GM12891 (cell line): ENCODE data around the gene TMCC2. TPM values are rescaled to one million over a fixed set of nuclear protein-coding genes. Genes with fewer than 3 reads are reported as not detected.
"Not testable (repeated sequence)": the region's sequence is repeated elsewhere in the genome, so short reads cannot be mapped to it uniquely, and the experiment has no call there.

ENCODE experiments used
- DNase-seq: peaks from one replicate; pipeline ENCODE4 v3.0.0; 2011; ENCODE audit warnings: low spot score; ENCODE audit not compliant: insufficient read length
- FAIRE-seq: peaks from 2 replicates; lab custom pipeline; 2011; peaks lifted over from hg19 to GRCh38; lab: Jason Lieb, UNC
- PAX5 ChIP-seq: IDR thresholded peaks from 2 replicates; pipeline ENCODE4 v1.6.1; 2011; ENCODE audit warnings: low read length, moderate library complexity, mild to moderate bottlenecking; ENCODE audit not compliant: insufficient read depth, severe bottlenecking
- POLR2A ChIP-seq: IDR thresholded peaks from 2 replicates; pipeline ENCODE4 v1.6.1; 2011; ENCODE audit warnings: low read depth, low read length, control low read depth
- POLR2AphosphoS5 ChIP-seq: IDR thresholded peaks from 2 replicates; pipeline ENCODE4 v1.6.1; 2011; ENCODE audit warnings: low read depth, low read length, control low read depth
- POU2F2 ChIP-seq: IDR thresholded peaks from 2 replicates; pipeline ENCODE4 v1.6.1; 2011; ENCODE audit warnings: low read depth, mild to moderate bottlenecking, control low read depth, low read length, moderate library complexity
- SPI1 ChIP-seq: IDR thresholded peaks from 2 replicates; pipeline ENCODE4 v1.6.1; 2011; ENCODE audit warnings: low read depth, low read length, control low read depth
- TAF1 ChIP-seq: IDR thresholded peaks from 2 replicates; pipeline ENCODE4 v1.6.1; 2011; ENCODE audit warnings: low read depth, low read length, control low read depth
- polyA plus RNA-seq: library from polyadenylated mRNA; unstranded; fragments of >200 nt; gene quantifications from one replicate; pipeline ENCODE4 v1.2.1, GENCODE V29; 2012; ENCODE audit warnings: low read depth, missing spikeins, inconsistent platforms; ENCODE audit not compliant: missing spikeins

The TMCC2 gene, protein sequence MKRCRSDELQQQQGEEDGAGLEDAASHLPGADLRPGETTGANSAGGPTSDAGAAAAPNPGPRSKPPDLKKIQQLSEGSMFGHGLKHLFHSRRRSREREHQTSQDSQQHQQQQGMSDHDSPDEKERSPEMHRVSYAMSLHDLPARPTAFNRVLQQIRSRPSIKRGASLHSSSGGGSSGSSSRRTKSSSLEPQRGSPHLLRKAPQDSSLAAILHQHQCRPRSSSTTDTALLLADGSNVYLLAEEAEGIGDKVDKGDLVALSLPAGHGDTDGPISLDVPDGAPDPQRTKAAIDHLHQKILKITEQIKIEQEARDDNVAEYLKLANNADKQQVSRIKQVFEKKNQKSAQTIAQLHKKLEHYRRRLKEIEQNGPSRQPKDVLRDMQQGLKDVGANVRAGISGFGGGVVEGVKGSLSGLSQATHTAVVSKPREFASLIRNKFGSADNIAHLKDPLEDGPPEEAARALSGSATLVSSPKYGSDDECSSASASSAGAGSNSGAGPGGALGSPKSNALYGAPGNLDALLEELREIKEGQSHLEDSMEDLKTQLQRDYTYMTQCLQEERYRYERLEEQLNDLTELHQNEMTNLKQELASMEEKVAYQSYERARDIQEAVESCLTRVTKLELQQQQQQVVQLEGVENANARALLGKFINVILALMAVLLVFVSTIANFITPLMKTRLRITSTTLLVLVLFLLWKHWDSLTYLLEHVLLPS
- 0.46 TPM for polyA plus RNA-seq

DNA sequence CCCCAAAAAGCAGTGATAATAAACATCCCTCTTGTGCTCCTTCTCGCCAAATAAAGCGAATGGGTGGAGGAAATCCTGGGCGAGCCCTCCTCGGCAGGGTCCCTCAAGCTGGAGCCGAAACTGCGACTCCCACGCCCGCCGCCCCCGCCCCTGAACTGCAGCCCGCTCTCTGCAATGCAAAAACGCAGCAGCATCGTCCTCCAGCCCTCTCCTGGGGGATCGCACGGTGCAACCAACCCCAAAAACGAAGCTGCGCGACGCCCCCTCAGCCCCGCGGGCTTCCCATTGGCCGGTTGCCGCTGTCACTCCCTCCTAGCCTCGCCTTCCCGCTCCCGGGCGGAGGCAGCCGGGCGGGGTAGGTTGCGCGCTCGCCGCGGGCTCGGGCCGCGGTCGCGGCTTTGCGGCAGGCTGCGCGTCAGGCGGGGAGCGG is at the start of gene TMCC2:
TMCC2 (plus strand) TSS at position 363 of the 430 bp plus-strand sequence. CDS start 619 bp downstream, outside the sequence.
- peak; percentile 82 for FAIRE-seq
- peak; percentile 88 for DNase-seq
- no peak for TF ChIP-seq POLR2AphosphoS5
- no peak for TF ChIP-seq PAX5
- no peak for TF ChIP-seq SPI1

DNA sequence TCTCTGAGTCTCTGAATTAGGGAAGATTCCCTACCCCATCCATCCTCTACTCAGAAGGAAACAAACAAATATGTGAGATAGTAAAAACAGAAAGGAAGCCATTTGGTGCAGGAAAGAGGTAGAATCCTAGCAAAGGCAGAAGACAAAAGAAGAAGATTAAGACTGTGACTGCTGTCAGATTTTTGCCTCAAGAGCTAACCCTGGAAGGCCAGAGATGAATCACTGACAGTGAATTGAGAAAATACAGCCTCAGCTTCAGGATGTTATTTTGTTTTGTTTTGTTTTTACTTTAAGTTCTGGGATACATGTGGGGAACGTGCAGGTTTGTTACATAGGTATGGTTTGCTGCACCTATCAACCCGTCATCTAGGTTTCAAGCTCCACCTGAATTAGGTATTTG is 47.9 kb upstream of the TMCC2 start:
- no peak for FAIRE-seq
- TF ChIP-seq POU2F2, result no peak
- DNase-seq, result no peak

DNA sequence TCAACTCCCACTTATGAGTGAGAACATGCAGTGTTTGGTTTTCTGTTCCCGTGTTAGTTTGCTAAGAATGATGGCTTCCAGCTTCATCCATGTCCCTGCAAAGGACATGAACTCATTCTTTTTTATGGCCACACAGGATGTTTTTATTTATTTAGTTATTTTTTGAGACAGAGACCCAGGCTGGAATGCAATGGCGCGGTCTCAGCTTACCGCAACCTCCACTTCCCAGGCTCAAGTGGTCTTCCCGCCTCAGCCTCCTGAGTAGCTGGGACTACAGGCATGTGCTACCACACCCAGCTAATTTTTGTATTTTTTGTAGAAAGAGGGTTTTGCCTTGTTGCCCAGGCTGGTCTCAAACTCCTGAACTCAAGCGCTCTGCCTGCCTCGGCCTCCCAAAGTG is 47.4 kb upstream of the TMCC2 start:
- not testable (repeated sequence) for DNase-seq, FAIRE-seq

DNA sequence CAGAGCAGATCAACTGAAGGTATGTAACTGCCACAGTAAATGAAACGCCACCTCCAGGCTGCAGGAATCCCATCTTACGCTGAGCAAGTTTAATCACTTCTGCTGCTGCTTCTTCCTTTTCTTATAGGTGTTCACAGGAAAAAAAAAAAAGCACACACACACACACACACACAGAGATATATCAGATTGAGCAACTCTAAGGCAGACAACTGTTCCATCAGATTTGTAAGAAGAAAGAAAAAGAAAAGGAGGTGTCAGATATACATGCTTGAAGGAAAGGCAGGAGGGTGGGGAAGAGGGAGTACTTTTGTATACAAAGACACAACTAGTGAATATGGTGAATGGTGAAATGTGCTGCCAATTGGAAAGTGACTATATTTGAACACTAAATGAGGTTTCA is 44.8 kb upstream of the TMCC2 start:
- DNase-seq, result no peak
- no peak for FAIRE-seq

DNA sequence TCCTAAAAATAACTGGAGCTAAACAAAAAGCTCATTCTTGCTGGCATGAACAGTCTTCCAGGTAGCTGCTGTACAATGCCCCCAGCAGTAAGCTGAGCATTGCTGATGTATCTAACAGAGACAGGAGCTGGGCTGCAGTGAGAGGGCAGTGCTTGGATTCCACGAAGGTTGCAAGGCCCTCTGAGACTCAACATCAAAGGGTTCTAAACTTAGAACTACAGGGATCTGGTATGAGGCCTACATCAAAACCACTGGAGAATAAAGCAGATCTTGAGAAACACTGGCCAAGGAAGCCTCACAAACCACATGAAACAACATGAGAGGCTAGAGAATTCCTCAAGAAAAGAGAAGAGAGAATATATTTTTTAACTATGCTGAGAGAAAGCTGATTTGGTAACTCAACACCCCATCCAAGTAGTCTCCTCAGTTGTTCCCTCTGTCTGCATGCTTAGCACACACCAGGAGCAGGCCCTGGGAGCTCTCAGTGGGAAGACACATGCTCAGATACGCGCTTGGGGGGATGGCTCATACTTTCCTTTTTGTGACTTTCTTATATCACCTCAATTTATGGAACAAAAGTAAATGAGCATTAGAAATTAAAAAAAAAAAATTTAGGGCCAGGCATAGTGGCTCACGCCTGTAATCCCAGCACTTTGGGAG is 43.9 kb upstream of the TMCC2 start:
- TF ChIP-seq POU2F2 (no peak), PAX5 (no peak), TAF1 (no peak), POLR2A (no peak), SPI1 (no peak), POLR2AphosphoS5 (no peak)
- FAIRE-seq (no peak), DNase-seq (no peak)

More for the DNA sequence above, 44.8 kb upstream of the TMCC2 start:
- TF ChIP-seq PAX5 (no peak), POLR2A (no peak), POLR2AphosphoS5 (no peak), TAF1 (no peak), SPI1 (no peak), POU2F2 (no peak)

DNA sequence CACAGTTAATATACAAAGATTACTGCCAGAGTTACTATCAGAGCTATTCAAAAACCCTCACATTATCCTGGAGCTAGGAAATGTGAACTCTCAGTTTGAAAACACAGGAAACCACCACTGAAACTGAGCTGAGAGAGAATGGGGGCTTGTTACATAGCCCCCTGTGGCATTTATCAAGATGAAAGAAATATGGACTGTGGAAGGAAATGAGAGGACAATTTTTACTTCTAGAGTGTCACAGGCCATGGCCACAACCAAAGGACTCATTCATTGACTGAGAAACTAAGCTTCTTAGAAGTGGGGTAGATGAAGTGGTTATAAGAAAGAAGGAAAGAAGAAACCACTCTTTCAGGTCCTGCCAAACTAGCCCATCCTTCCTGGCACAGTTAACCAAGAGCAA is 41.6 kb upstream of the TMCC2 start:
- FAIRE-seq, result no peak
- DNase-seq, result no peak
- TF ChIP-seq POLR2A (no peak), PAX5 (no peak), POLR2AphosphoS5 (no peak), TAF1 (no peak), POU2F2 (no peak), SPI1 (no peak)

DNA sequence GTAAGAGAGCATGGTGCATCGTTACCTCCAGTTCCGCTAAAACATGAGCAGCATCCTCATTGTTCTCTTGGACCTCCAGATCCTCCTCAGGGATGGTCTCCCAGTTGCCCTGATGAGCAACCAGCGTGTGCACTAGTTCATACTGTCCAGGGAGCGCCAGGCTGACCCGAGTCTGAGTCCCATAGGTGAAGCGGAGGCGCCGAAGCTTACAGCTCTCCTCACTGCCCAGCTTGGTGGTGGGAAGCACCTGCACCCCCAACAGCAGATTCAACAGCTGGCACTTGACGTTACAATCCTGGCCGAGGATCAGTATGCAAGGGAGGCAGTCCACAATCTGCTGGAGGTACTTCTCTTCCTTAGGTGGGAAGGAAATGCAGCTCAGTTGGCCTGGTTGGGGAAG is 40.3 kb upstream of the TMCC2 start:
- DNase-seq, result no peak
- TF ChIP-seq POLR2AphosphoS5 (no peak), POLR2A (no peak), PAX5 (no peak), POU2F2 (no peak), SPI1 (no peak), TAF1 (no peak)
- no peak for FAIRE-seq

DNA sequence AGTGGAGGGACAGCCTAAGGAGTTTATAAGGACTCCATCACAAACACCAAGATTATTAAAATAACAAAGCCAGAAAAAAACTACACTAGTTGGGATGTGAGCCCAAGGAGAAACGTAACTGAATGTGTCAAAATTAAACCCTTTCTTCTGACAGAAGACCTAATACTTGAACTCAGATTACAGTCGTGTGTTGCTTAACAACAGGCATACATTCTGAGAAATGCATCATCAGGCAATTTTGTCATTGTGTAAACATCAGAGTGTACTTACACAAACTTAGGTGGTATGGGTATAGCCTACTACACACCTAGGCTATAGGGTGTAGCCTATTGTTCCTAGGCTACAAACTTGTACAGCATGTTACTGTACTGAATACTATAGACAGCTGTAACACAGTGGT is 39.6 kb upstream of the TMCC2 start:
- TF ChIP-seq POLR2A (no peak), SPI1 (no peak), POU2F2 (no peak), PAX5 (no peak), TAF1 (no peak), POLR2AphosphoS5 (no peak)
- DNase-seq (no peak), FAIRE-seq (no peak)

DNA sequence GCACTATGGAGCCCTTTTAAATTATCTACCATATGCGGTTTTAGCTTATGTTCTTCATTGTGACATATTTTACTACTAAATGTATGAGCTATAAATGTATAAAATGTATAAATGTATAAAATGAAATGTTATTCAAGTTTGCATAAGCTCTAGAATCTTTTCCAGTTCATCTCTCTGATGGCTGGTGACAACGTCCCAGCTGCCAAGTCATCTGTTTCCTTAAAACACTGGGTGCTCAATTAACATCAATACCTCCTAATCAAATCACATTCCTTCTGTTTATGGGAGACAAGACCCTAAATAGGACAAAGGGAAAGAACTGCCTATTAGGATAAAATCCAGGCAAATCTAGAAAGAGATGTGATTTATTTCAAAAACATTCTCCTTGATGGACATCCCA is 39.1 kb upstream of the TMCC2 start:
- DNase-seq, result no peak
- FAIRE-seq, result no peak
- TF ChIP-seq SPI1 (no peak), POLR2A (no peak), TAF1 (no peak), POLR2AphosphoS5 (no peak), POU2F2 (no peak), PAX5 (no peak)

DNA sequence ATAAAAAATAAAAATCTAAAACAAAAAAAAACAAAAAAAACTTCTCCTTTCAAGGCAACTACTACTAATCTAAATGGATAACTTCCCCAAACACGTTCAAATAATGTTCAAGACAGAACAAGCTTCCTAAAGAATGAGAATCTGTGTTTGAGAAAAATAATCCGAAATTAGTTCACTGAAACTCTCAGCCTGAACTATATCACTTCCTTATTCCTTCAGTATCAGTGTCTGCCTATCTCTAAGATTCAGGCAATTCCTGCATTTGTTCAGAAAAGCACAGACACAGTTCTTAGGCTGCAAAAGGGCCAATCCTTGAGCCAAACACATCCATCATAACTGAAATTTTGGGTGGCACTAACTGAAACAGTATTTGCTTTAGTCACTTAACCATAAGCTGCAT is 38.6 kb upstream of the TMCC2 start:
- FAIRE-seq (no peak), DNase-seq (no peak)
- peak; percentile 48; the same call in 1 of the 2 replicates for TF ChIP-seq SPI1
- no peak for TF ChIP-seq PAX5
